HFFc6 (cell line): ENCODE results near the gene HUS1. TPM values are rescaled to one million over a fixed set of nuclear protein-coding genes. Genes with fewer than 3 reads are reported as not detected.

Source experiments
- DNase-seq: peaks from one replicate; pipeline ENCODE4 v3.0.0-alpha.2; 2018
- H3K27ac Mint-ChIP-seq: 2 replicates; pipeline ENCODE4 v1.8.0; 2020; ENCODE audit warnings: mild to moderate bottlenecking, mixed read lengths
- H3K27me3 Mint-ChIP-seq: 2 replicates; pipeline ENCODE4 v1.8.0; 2021; ENCODE audit warnings: mild to moderate bottlenecking, moderate library complexity, mixed read lengths; ENCODE audit not compliant: insufficient read depth
- H3K36me3 Mint-ChIP-seq: 2 replicates; pipeline ENCODE4 v1.8.0; 2021; ENCODE audit warnings: low read depth, mixed read lengths
- H3K4me1 Mint-ChIP-seq: 2 replicates; pipeline ENCODE4 v1.8.0; 2020; ENCODE audit warnings: low read depth, mixed read lengths
- H3K4me3 Mint-ChIP-seq: 2 replicates; pipeline ENCODE4 v1.8.0; 2020; ENCODE audit warnings: mild to moderate bottlenecking, moderate library complexity, mixed read lengths
- H3K9me3 Mint-ChIP-seq: 2 replicates; pipeline ENCODE4 v1.8.0; 2020; ENCODE audit warnings: mild to moderate bottlenecking, mixed read lengths
- CTCF ChIP-seq: fragments of 200-600 bp; sonication (generic); IDR thresholded peaks from 2 replicates; pipeline ENCODE4 v1.5.0; 2021; ENCODE audit warnings: antibody characterized with exemption, mild to moderate bottlenecking
- total RNA-seq, 6 experiments: library from RNA; stranded (reverse); fragmentation: NEBNext Ultra II Directional; extraction: Animal tissue kit (Norgen Biotek cat#: 25700); gene quantifications; 2 replicates in 1 of 6; 3 replicates in 5 of 6; pipeline ENCODE4 v1.2.3, GENCODE V29; 2021

Gene HUS1
- total RNA-seq, 6 experiments from 2014 or later, result 27.8 to 39.2 (median 34.6) TPM

DNA sequence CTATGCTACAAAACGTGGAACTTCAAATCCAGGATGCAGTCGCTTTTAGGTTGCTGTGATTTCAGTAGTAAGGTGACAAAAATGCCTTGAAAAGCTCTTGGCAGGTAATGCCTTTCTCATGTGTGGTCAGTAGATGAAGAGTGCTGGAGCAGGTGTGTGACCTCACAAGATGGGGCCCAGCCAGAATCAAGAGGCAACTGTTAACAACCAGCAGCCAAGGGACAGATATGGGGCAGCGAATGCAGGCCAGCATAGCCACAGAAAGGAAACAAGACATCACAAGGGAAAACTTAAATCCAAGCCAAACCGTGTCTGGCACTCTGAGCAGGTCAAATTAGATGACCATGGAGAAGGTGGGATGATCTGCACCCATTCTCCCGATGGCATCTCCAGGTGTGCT is 12.3 kb downstream of the HUS1 start:
- Mint-ChIP-seq H3K9me3 (no peaks in the 10 kb centered on the region), H3K27ac (no peak overlapping the region), H3K4me1 (peaks cover 31% of the 10 kb centered on the region), H3K27me3 (peaks cover 3% of the 10 kb centered on the region; the same call in 1 of the 2 replicates), H3K36me3 (peaks cover 53% of the 10 kb centered on the region), H3K4me3 (no peak overlapping the region)
- TF ChIP-seq CTCF, result no peak
- DNase-seq, result no peak

- Mint-ChIP-seq H3K36me3 (peaks cover 67% of the 10 kb centered on the region), H3K9me3 (no peaks in the 10 kb centered on the region), H3K27ac (no peak overlapping the region), H3K27me3 (peaks cover 4% of the 10 kb centered on the region; the same call in 1 of the 2 replicates), H3K4me3 (no peak overlapping the region), H3K4me1 (peaks cover 18% of the 10 kb centered on the region)
- DNase-seq, result no peak
- no peak for TF ChIP-seq CTCF
Observed at GRCh38 chr7:47965456-47965855, 14.0 kb downstream of the HUS1 start.

DNA sequence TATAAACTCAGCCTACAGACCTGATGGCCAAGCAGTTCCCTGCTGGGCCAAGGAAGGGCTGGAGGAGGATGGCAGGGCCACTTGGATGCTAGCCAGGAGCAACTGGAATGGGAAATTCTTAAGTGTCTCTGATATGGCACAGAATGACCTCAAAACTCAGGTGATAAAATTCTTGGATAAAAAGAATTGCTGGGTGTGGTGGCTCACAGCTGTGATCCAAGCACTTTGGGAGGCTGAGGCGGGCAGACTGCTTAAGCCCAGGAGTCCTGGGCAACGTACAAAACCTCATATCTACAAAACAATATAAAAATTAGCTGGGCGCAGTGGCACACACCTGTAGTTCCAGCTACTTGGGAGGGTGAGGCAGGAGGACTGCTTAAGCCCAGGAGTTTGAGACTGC is 17.2 kb downstream of the HUS1 start:
- Mint-ChIP-seq H3K36me3 (peaks cover 57% of the 10 kb centered on the region), H3K27ac (no peak overlapping the region), H3K4me1 (no peaks in the 10 kb centered on the region), H3K9me3 (no peaks in the 10 kb centered on the region), H3K4me3 (no peak overlapping the region), H3K27me3 (peaks cover 4% of the 10 kb centered on the region; the same call in 1 of the 2 replicates)
- no peak for TF ChIP-seq CTCF
- no peak for DNase-seq

- peaks cover 19% of the 10 kb centered on the region for H3K36me3 Mint-ChIP-seq
Observed at GRCh38 chr7:47957156-47957555, 22.3 kb downstream of the HUS1 start.

DNA sequence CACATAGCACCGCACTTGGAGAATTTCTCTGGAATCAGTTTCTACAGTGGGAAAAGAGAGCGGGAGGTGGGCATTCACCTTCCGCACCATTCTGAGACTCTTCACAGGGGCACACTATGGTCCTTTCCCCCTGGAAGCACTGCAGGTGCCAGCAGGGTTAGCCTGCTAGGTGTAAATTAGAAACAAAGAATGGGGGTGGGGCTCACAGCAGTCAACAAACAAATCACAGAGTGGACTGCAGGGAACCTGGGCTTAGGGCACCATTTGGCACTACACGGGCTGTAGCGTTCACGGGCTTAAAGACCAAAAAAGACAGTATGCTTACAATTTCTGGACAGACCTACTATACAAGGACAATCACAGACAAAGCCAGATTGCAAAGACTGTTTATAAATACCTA is 23.2 kb downstream of the HUS1 start:
- Mint-ChIP-seq H3K4me1 (peaks cover 20% of the 10 kb centered on the region), H3K27me3 (no peaks in the 10 kb centered on the region), H3K36me3 (peaks cover 12% of the 10 kb centered on the region), H3K27ac (no peak overlapping the region), H3K9me3 (no peaks in the 10 kb centered on the region), H3K4me3 (no peak overlapping the region)
- no peak for TF ChIP-seq CTCF
- DNase-seq, result no peak

More at GRCh38 chr7:47957156-47957555, 22.3 kb downstream of the HUS1 start:
- no peaks in the 10 kb centered on the region for H3K9me3 Mint-ChIP-seq
- DNase-seq, result no peak
- no peak overlapping the region for H3K27ac Mint-ChIP-seq
- peaks cover 20% of the 10 kb centered on the region for H3K4me1 Mint-ChIP-seq
- peaks cover 1% of the 10 kb centered on the region; the same call in 1 of the 2 replicates for H3K27me3 Mint-ChIP-seq
- TF ChIP-seq CTCF, result no peak
- H3K4me3 Mint-ChIP-seq, result no peak overlapping the region
